GM18502 (cell line): ENCODE results near the gene MS4A4E.
"Not testable (repeated sequence)": the region's sequence is repeated elsewhere in the genome, so short reads cannot be mapped to it uniquely, and the experiment has no call there.

Experiments
- ATAC-seq: cut with Tn5 transposase; IDR thresholded peaks from one replicate; pipeline ENCODE4 v1.9.1; 2021; ENCODE audit warnings: mild to moderate bottlenecking; ENCODE audit not compliant: unreplicated experiment, poor library complexity

Gene MS4A4E

GRCh38 chr11:60182541-60183330, 60.2 kb downstream of the MS4A4E start, which contains the start of gene MS4A6A:
TSS of gene MS4A6A (minus strand) at chr11:60183083. CDS start at chr11:60181727, 1,356 bp downstream.
- ATAC-seq = no peak

GRCh38 chr11:60175860-60176275, 67.1 kb downstream of the MS4A4E start:
- no peak for ATAC-seq

GRCh38 chr11:60172011-60172410, 70.9 kb downstream of the MS4A4E start:
- ATAC-seq = no peak

- no peak for ATAC-seq
Observed at GRCh38 chr11:60170566-60170965, 72.4 kb downstream of the MS4A4E start.

- no peak for ATAC-seq
Observed at GRCh38 chr11:60169264-60169915, 73.5 kb downstream of the MS4A4E start.

- no peak for ATAC-seq
Observed at GRCh38 chr11:60168306-60168705, 74.6 kb downstream of the MS4A4E start.

GRCh38 chr11:60165951-60166350, 77.0 kb downstream of the MS4A4E start:
- no peak for ATAC-seq

GRCh38 chr11:60165538-60165937, 77.4 kb downstream of the MS4A4E start:
- ATAC-seq = no peak

GRCh38 chr11:60164550-60165075, 78.3 kb downstream of the MS4A4E start:
- peak; percentile 49 for ATAC-seq

- ATAC-seq = no peak
Observed at GRCh38 chr11:60161766-60162165, 81.2 kb downstream of the MS4A4E start.

GRCh38 chr11:60161107-60161506, 81.8 kb downstream of the MS4A4E start:
- ATAC-seq = no peak

- ATAC-seq = no peak
Observed at GRCh38 chr11:60159868-60160267, 83.1 kb downstream of the MS4A4E start.

- no peak for ATAC-seq
Observed at GRCh38 chr11:60159284-60159683, 83.7 kb downstream of the MS4A4E start.

GRCh38 chr11:60158636-60159035, 84.3 kb downstream of the MS4A4E start:
- ATAC-seq = no peak

- ATAC-seq = no peak
Observed at GRCh38 chr11:60155931-60156330, 87.0 kb downstream of the MS4A4E start.

GRCh38 chr11:60152727-60153126, 90.2 kb downstream of the MS4A4E start:
- ATAC-seq = not testable (repeated sequence)

- no peak for ATAC-seq
Observed at GRCh38 chr11:60150279-60150678, 92.7 kb downstream of the MS4A4E start.
